Uterus (tissue), 4 donors: ENCODE data around the gene ZNF608. TPM values are rescaled to one million over a fixed set of nuclear protein-coding genes. Genes with fewer than 3 reads are reported as not detected.

ENCODE experiments used
- DNase-seq, 2 donors: peaks; one replicate each; pipeline ENCODE4 v3.0.0-alpha.2; 2019 to 2020
- H3K27ac ChIP-seq, 2 donors: fragments of 200-600 bp; sonication (generic); 1 replicate in 1 of 2; 2 replicates in 1 of 2; pipeline ENCODE4 v1.5.1; 2016 to 2018
- H3K27me3 ChIP-seq, 2 donors: fragments of 200-600 bp; sonication (generic); one replicate each; pipeline ENCODE4 v1.5.1; 2018 to 2019; ENCODE audit warnings: control low read depth in 1 of 2
- H3K36me3 ChIP-seq, 2 donors: fragments of 200-600 bp; sonication (generic); one replicate each; pipeline ENCODE4 v1.5.1; 2019; ENCODE audit warnings: control low read depth in 1 of 2
- H3K4me1 ChIP-seq, 2 donors: fragments of 200-600 bp; sonication (generic); one replicate each; pipeline ENCODE4 v1.5.1; 2018 to 2019; ENCODE audit warnings: control low read depth in 1 of 2
- H3K4me3 ChIP-seq, 2 donors: fragments of 200-600 bp; sonication (generic); 1 replicate in 1 of 2; 2 replicates in 1 of 2; pipeline ENCODE4 v1.5.1; 2018 to 2019; ENCODE audit warnings: mild to moderate bottlenecking in 1 of 2
- H3K9me3 ChIP-seq, 2 donors: fragments of 200-600 bp; sonication (generic); one replicate each; pipeline ENCODE4 v1.5.1; 2019; ENCODE audit warnings: control low read depth in 1 of 2
- POLR2A ChIP-seq, 2 donors: fragments of 450-650 bp; IDR thresholded peaks; one replicate each; pipeline ENCODE4 v1.6.1; 2016; ENCODE audit warnings: antibody characterized with exemption in 2 of 2, mild to moderate bottlenecking in 1 of 2, moderate library complexity in 1 of 2
- intact Hi-C: fragments of 100-400 bp; cut with DNase I; formaldehyde crosslinking; loops from one replicate; pipeline ENCODE4 v1.15.1; 2023; ENCODE audit warnings: low total_unique reads
- total RNA-seq, 4 donors: library from RNA; depleted of rRNA in 3 of 4; stranded (reverse); fragments of >200 nt in 3 of 4; gene quantifications; one replicate each; pipeline versions ENCODE4 v1.1.0 to v1.2.4, GENCODE V29; 2014 to 2023
- TF ChIP-seq, protein P1 (sequence below), 4 experiments: fragments of 200-600 bp in 2 of 4; fragments of 450-650 bp in 2 of 4; sonication (generic) in 2 of 4; IDR thresholded peaks; one replicate each; pipeline ENCODE4 v1.5.1; 2016 to 2019; ENCODE audit warnings: antibody characterized with exemption in 4 of 4, mild to moderate bottlenecking in 2 of 4, moderate library complexity in 1 of 4
- donor health status: DM: yes; HTN: yes; CAD: no.

ZNF608 gene
- total RNA-seq, 4 donors from 2014 or later, result 11.1 to 1,086 (median 59.0) TPM

DNA sequence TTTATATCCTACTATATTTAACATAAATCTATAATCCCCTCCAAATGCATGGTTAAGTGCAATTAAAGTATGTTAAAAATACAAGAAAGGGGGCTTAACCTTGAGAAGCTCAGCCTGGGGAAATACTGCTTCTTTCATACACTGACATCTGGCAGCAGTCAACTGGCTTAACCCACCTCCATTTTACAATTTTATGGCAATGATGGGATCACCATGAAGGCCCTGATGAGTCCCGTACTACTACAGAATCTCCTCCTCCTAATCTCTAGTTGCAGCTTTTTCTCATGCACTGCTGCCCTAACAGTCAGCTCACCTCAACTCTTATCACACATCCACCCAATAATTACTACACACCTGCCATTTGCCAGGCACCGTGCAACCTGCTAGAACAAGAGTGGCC, 40.9 kb downstream of the ZNF608 start:
- Histone ChIP-seq H3K4me3 (no peak overlapping the region), H3K36me3 (no peaks in the 10 kb centered on the region), H3K27ac (no peak overlapping the region), H3K4me1 (no peaks in the 10 kb centered on the region), H3K9me3 (no peaks in the 10 kb centered on the region), H3K27me3 (no peaks in the 10 kb centered on the region)
- DNase-seq, result no peak
- intact Hi-C loops, result no loop called here
- TF ChIP-seq, protein P1, sequence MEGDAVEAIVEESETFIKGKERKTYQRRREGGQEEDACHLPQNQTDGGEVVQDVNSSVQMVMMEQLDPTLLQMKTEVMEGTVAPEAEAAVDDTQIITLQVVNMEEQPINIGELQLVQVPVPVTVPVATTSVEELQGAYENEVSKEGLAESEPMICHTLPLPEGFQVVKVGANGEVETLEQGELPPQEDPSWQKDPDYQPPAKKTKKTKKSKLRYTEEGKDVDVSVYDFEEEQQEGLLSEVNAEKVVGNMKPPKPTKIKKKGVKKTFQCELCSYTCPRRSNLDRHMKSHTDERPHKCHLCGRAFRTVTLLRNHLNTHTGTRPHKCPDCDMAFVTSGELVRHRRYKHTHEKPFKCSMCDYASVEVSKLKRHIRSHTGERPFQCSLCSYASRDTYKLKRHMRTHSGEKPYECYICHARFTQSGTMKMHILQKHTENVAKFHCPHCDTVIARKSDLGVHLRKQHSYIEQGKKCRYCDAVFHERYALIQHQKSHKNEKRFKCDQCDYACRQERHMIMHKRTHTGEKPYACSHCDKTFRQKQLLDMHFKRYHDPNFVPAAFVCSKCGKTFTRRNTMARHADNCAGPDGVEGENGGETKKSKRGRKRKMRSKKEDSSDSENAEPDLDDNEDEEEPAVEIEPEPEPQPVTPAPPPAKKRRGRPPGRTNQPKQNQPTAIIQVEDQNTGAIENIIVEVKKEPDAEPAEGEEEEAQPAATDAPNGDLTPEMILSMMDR (IDR thresholded peaks at IDR 0.05), result no peak
- no peak for TF ChIP-seq POLR2A (IDR thresholded peaks at IDR 0.05)

DNA sequence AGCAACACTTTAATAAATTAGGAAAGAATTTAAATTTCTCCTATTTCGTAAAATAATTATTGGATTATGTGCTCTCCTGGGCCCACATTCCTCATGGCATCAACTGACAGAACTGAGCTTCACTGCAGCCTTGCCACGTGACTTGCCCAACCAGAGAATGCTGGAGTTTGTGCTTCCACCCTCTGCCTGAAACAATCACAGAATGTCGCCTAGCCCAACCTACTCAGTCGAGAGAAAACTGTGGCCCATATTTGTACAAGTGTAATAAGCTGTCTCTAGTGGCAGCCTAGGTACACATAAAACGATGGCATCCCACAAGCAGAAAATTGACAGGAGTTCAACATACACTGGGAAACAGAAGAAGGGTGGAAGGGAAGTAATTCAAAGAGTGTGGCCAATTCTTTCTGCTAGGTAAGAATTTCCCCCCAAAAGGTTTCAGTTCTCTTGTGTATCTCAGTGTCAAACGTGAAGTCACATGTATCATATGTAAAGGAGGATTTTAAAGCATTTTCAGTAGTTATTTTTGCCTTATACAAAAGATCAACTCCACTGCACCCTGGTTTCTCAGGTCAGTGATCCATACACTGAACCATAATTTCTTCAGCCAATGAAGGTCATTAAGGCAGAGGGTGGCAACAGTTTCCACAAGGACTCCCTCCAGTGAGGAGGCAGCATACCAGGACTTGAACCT, 41.7 kb downstream of the ZNF608 start:
- Histone ChIP-seq H3K36me3 (no peaks in the 10 kb centered on the region), H3K4me3 (no peak overlapping the region), H3K27ac (no peak overlapping the region), H3K27me3 (no peaks in the 10 kb centered on the region), H3K9me3 (no peaks in the 10 kb centered on the region), H3K4me1 (no peaks in the 10 kb centered on the region)
- intact Hi-C loops, result no loop called here
- TF ChIP-seq POLR2A (IDR thresholded peaks at IDR 0.05), result no peak
- TF ChIP-seq, protein P1 (IDR thresholded peaks at IDR 0.05), result no peak
- no peak for DNase-seq

DNA sequence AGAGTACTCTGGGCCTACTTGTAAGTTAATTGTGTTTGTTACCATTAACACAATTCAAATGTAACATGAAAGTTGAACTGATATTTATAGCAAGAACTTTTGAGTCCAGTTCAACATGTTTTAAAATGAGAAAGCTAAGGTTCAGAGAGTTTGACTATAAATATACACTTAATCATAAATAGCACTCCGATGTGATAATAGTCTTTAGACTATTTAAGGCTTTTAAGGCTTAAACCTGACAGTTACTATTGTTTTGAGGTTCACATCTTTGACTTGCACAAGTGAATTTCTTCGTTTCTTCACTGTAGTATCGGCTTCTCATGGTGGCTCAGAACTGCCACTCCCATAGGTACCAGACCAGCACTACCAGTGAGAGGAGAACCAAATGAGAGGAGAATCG, 42.4 kb downstream of the ZNF608 start:
- peaks cover 0 to 6% of the 10 kb centered on the region in 2 donors for H3K4me1 ChIP-seq
- no peak for DNase-seq
- no peaks in the 10 kb centered on the region for H3K36me3 ChIP-seq
- no peak overlapping the region for H3K4me3 ChIP-seq
- H3K9me3 ChIP-seq, result no peaks in the 10 kb centered on the region
- H3K27me3 ChIP-seq, result no peaks in the 10 kb centered on the region
- TF ChIP-seq, protein P1 (IDR thresholded peaks at IDR 0.05), result no peak
- TF ChIP-seq POLR2A (IDR thresholded peaks at IDR 0.05), result no peak
- H3K27ac ChIP-seq, result no peak overlapping the region
- intact Hi-C loops, result no loop called here

DNA sequence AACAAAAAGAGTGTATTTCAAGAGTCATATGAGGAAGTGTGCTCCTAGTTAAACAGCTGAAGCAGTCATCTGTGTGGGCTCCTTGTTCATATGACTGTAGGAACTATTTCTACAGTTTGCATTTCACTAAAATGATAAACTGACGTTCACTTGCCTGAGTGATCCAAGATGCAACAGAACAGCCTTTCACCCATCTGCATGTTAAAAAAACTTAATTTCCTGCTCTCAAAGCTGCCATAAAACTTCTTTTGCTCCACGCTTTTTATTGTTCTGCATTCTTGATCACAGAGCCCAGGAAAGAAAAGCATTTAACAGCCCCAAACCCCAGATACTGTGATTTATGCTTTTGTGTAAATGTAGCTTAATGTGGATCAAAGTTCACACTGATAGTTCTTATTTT, 43.9 kb downstream of the ZNF608 start:
- Histone ChIP-seq H3K4me1 (peaks cover 0 to 13% of the 10 kb centered on the region in 2 donors), H3K27ac (no peak overlapping the region), H3K27me3 (no peaks in the 10 kb centered on the region), H3K36me3 (no peaks in the 10 kb centered on the region), H3K9me3 (no peaks in the 10 kb centered on the region), H3K4me3 (no peak overlapping the region)
- TF ChIP-seq, protein P1 (IDR thresholded peaks at IDR 0.05), result no peak
- TF ChIP-seq POLR2A (IDR thresholded peaks at IDR 0.05), result no peak
- intact Hi-C loops, result no loop called here
- DNase-seq, result no peak

DNA sequence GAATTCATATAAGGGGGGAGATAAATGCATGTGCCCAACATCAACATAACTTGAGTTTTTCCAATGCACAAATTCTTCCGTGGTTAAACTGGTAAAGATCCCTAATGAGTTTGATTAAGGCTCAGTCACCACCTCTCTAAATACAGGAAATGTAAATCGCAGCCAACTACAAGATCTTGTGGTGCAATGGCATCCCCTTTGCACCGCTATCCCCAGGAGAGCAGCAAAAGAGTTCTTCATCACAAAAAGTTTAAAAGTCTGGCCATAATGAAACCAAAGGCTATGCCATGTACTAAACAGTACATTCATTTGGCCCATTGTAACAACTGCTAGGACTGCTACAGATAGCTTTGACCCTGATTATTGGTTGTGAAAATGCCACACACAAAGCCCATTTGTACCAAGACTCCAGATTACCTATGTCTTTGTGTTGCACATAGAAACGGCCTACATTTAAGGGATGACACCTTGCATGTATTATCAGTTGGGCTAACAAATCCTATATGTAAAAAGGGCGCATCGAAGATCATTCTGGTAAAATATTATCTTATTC, 44.5 kb downstream of the ZNF608 start:
- peaks cover 0 to 13% of the 10 kb centered on the region in 2 donors for H3K4me1 ChIP-seq
- no peaks in the 10 kb centered on the region for H3K9me3 ChIP-seq
- no peak for DNase-seq
- H3K36me3 ChIP-seq, result no peaks in the 10 kb centered on the region
- H3K27ac ChIP-seq, result no peak overlapping the region
- H3K27me3 ChIP-seq, result no peaks in the 10 kb centered on the region
- H3K4me3 ChIP-seq, result no peak overlapping the region
- intact Hi-C loops, result no loop called here
- no peak for TF ChIP-seq POLR2A (IDR thresholded peaks at IDR 0.05)
- TF ChIP-seq, protein P1 (IDR thresholded peaks at IDR 0.05), result no peak
